CD8-positive, alpha-beta memory T cell (primary cell): Measurements from ENCODE around the gene MAP4K2. TPM values are rescaled to one million over a fixed set of nuclear protein-coding genes. Genes with fewer than 3 reads are reported as not detected.
A peak's percentile ranks its signal among the peaks of the same experiment; 100 is the strongest.

Experiments used
- CTCF ChIA-PET: fragments of 350-600 bp; sonication (Branson Sonifier 250); formaldehyde crosslinking; loops from one replicate; lab custom pipeline; 2021; ENCODE audit warnings: antibody characterized with exemption; lab: Charles Lee
- POLR2A ChIA-PET: fragments of 350-600 bp; sonication (Branson Sonifier 250); formaldehyde crosslinking; loops from one replicate; lab custom pipeline; 2021; ENCODE audit warnings: antibody characterized with exemption; lab: Charles Lee
- DNase-seq, 5 donors: peaks; one replicate each; pipeline versions ENCODE4 v3.0.0 to v3.0.0-alpha.2; 2020 to 2022; ENCODE audit warnings: mixed read lengths in 1 of 5
- H3K27ac ChIP-seq: one replicate; pipeline ENCODE4 v1.7.0; 2013; ENCODE audit warnings: low read depth, mild to moderate bottlenecking, low read length, moderate library complexity
- H3K27me3 ChIP-seq: 2 replicates; pipeline ENCODE4 v1.7.0; 2013; ENCODE audit warnings: low read length, mild to moderate bottlenecking; ENCODE audit not compliant: insufficient read depth, poor library complexity, severe bottlenecking
- H3K36me3 ChIP-seq: 2 replicates; pipeline ENCODE4 v1.7.0; 2013; ENCODE audit warnings: mild to moderate bottlenecking, low read length, moderate library complexity; ENCODE audit not compliant: insufficient read depth
- H3K4me1 ChIP-seq: 2 replicates; pipeline ENCODE4 v1.7.0; 2013; ENCODE audit warnings: mild to moderate bottlenecking, low read length, moderate library complexity; ENCODE audit not compliant: insufficient read depth
- H3K4me3 ChIP-seq: 2 replicates; pipeline ENCODE4 v1.7.0; 2013; ENCODE audit warnings: mild to moderate bottlenecking, low read length
- H3K9me3 ChIP-seq: 2 replicates; pipeline ENCODE4 v1.7.0; 2013; ENCODE audit warnings: mild to moderate bottlenecking, low read length
- H3K27ac Mint-ChIP-seq, 8 donors: one replicate each; pipeline ENCODE4 v1.8.0; 2020 to 2021; ENCODE audit warnings: mixed read lengths in 8 of 8, mild to moderate bottlenecking in 6 of 8, inconsistent platforms in 3 of 8, moderate library complexity in 3 of 8
- H3K27me3 Mint-ChIP-seq, 2 donors: one replicate each; pipeline ENCODE4 v1.8.0; 2020 to 2021; ENCODE audit warnings: mixed read lengths in 2 of 2, mild to moderate bottlenecking in 1 of 2, moderate library complexity in 1 of 2
- H3K36me3 Mint-ChIP-seq, 3 donors: one replicate each; pipeline ENCODE4 v1.8.0; 2020 to 2021; ENCODE audit warnings: mixed read lengths in 3 of 3, inconsistent platforms in 1 of 3, mild to moderate bottlenecking in 1 of 3
- H3K4me1 Mint-ChIP-seq, 3 donors: one replicate each; pipeline ENCODE4 v1.8.0; 2020 to 2021; ENCODE audit warnings: mixed read lengths in 3 of 3, inconsistent platforms in 1 of 3, mild to moderate bottlenecking in 1 of 3
- H3K4me3 Mint-ChIP-seq, 7 donors: one replicate each; pipeline ENCODE4 v1.8.0; 2020 to 2021; ENCODE audit warnings: mixed read lengths in 7 of 7, mild to moderate bottlenecking in 6 of 7, moderate library complexity in 4 of 7, inconsistent platforms in 2 of 7
- H3K9me3 Mint-ChIP-seq, 5 donors: one replicate each; pipeline ENCODE4 v1.8.0; 2020 to 2022; ENCODE audit warnings: mixed read lengths in 5 of 5, mild to moderate bottlenecking in 3 of 5, moderate library complexity in 2 of 5, inconsistent platforms in 1 of 5
- polyA plus RNA-seq: library from polyadenylated mRNA; unstranded; fragments of 300-500 nt; fragmentation: Illumina TruSeq; gene quantifications from one replicate; pipeline ENCODE4 v1.2.3, GENCODE V29; 2021
- total RNA-seq, 2 experiments: library from RNA; stranded (reverse); gene quantifications; one replicate each; pipeline ENCODE4 v1.2.3, GENCODE V29; 2021

MAP4K2 gene
- total and polyA plus RNA-seq, 3 experiments from 2014 or later = 39.0 to 55.3 (median 54.8) TPM

- H3K27me3 ChIP-seq = no peaks in the 10 kb centered on the region
- CTCF ChIA-PET = no interaction called here
- DNase-seq = no peak
- peaks cover 28 to 52% (median 30%) of the 10 kb centered on the region in 3 donors for H3K4me1 Mint-ChIP-seq
- no peak overlapping the region for H3K4me3 ChIP-seq
- peak overlapping the region in 6 of 7 donors; percentile 4 to 60 (median 38) for H3K4me3 Mint-ChIP-seq
- peaks cover 22% of the 10 kb centered on the region for H3K36me3 ChIP-seq
- no peak overlapping the region for H3K27ac ChIP-seq
- H3K4me1 ChIP-seq = peaks cover 39% of the 10 kb centered on the region
- H3K36me3 Mint-ChIP-seq = peaks cover 0 to 60% (median 0%) of the 10 kb centered on the region in 3 donors
- H3K9me3 Mint-ChIP-seq = no peaks in the 10 kb centered on the region
- H3K9me3 ChIP-seq = no peaks in the 10 kb centered on the region
- peaks cover 0 to 4% of the 10 kb centered on the region in 2 donors for H3K27me3 Mint-ChIP-seq
- POLR2A ChIA-PET = interaction anchor here (0.9 kb wide), 1 partner anchor 27 kb away, joined by 4 read pairs; the partner anchor contains the start of gene SF1
- H3K27ac Mint-ChIP-seq = peak overlapping the region in 3 of 8 donors; percentile 39 to 60 (median 42)
Observed at GRCh38 chr11:64805481-64805880, 2.5 kb upstream of the MAP4K2 start.

- H3K9me3 Mint-ChIP-seq = no peaks in the 10 kb centered on the region
Observed at GRCh38 chr11:64804346-64805210, 1.6 kb upstream of the MAP4K2 start.

GRCh38 chr11:64803846-64804345 is 882 bp upstream of the MAP4K2 start:
- Histone ChIP-seq H3K27me3 (no peaks in the 10 kb centered on the region), H3K4me1 (peaks cover 30% of the 10 kb centered on the region), H3K9me3 (no peaks in the 10 kb centered on the region), H3K36me3 (peaks cover 23% of the 10 kb centered on the region), H3K4me3 (peak overlapping the region; percentile 83), H3K27ac (peak overlapping the region; percentile 78)
- POLR2A ChIA-PET = interaction anchor here (0.6 to 4.9 kb wide), 3 partner anchors 25 to 387 kb away, joined by 3 to 46 read pairs (median 4); partner anchors contain the start of gene SF1
- Mint-ChIP-seq H3K9me3 (no peaks in the 10 kb centered on the region), H3K27me3 (peaks cover 0 to 4% of the 10 kb centered on the region in 2 donors), H3K27ac (peak overlapping the region; percentile 80 to 98 (median 96)), H3K4me1 (peaks cover 20 to 44% (median 23%) of the 10 kb centered on the region in 3 donors), H3K36me3 (peaks cover 0 to 62% (median under 1%) of the 10 kb centered on the region in 3 donors), H3K4me3 (peak overlapping the region; percentile 83 to 95 (median 88))
- no peak for DNase-seq
- CTCF ChIA-PET = interaction anchor here (1.0 to 2.2 kb wide), 3 partner anchors 36 to 60 kb away, joined by 3 to 9 read pairs (median 3); partner anchors contain the start of gene RASGRP2

More at GRCh38 chr11:64804346-64805210, 1.6 kb upstream of the MAP4K2 start:
- Mint-ChIP-seq H3K4me1 (peaks cover 24 to 48% (median 28%) of the 10 kb centered on the region in 3 donors), H3K27ac (peak overlapping the region in 6 of 8 donors; percentile 93 to 98 (median 96)), H3K4me3 (peak overlapping the region in 6 of 7 donors; percentile 83 to 95 (median 88)), H3K27me3 (peaks cover 0 to 4% of the 10 kb centered on the region in 2 donors), H3K36me3 (peaks cover 0 to 60% (median 0%) of the 10 kb centered on the region in 3 donors)
- Histone ChIP-seq H3K27me3 (no peaks in the 10 kb centered on the region), H3K4me1 (peaks cover 37% of the 10 kb centered on the region), H3K9me3 (no peaks in the 10 kb centered on the region), H3K4me3 (no peak overlapping the region), H3K36me3 (peaks cover 23% of the 10 kb centered on the region), H3K27ac (no peak overlapping the region)
- ChIA-PET CTCF (interaction anchor here (1.0 to 2.2 kb wide), 3 partner anchors 37 to 60 kb away, joined by 3 to 9 read pairs (median 3); partner anchors contain the start of gene RASGRP2), POLR2A (interaction anchor here (1.1 to 4.9 kb wide), 2 partner anchors 26 to 60 kb away, joined by 4 to 46 read pairs; partner anchors contain the start of gene SF1)
- DNase-seq = no peak

GRCh38 chr11:64802370-64803157 is 450 bp downstream of the MAP4K2 start:
- Mint-ChIP-seq H3K27me3 (peaks cover 0 to 4% of the 10 kb centered on the region in 2 donors), H3K4me3 (peak overlapping the region; percentile 76 to 89 (median 79)), H3K9me3 (no peaks in the 10 kb centered on the region), H3K36me3 (peaks cover 0 to 61% (median 3%) of the 10 kb centered on the region in 3 donors), H3K4me1 (peaks cover 19 to 41% (median 21%) of the 10 kb centered on the region in 3 donors), H3K27ac (peak overlapping the region; percentile 19 to 91 (median 82))
- Histone ChIP-seq H3K27me3 (no peaks in the 10 kb centered on the region), H3K4me3 (peak overlapping the region; percentile 77), H3K4me1 (peaks cover 28% of the 10 kb centered on the region), H3K27ac (peak overlapping the region; percentile 44), H3K36me3 (peaks cover 19% of the 10 kb centered on the region), H3K9me3 (no peaks in the 10 kb centered on the region)
- ChIA-PET POLR2A (interaction anchor here (0.5 to 4.9 kb wide), 11 partner anchors 8 to 1489 kb away, joined by 3 to 46 read pairs (median 4); partner anchors contain the start of genes CDC42BPG, RASGRP2 and SF1), CTCF (interaction anchor here (0.7 to 2.2 kb wide), 8 partner anchors 9 to 92 kb away, joined by 3 to 9 read pairs (median 3); no protein-coding TSS in a partner anchor)
- DNase-seq = peak in 2 of 5 donors; percentile 33 to 40

GRCh38 chr11:64801561-64802369 is 1.2 kb downstream of the MAP4K2 start:
- Mint-ChIP-seq H3K27me3 (peaks cover 0 to 4% of the 10 kb centered on the region in 2 donors), H3K4me3 (peak overlapping the region; percentile 76 to 89 (median 79)), H3K27ac (peak overlapping the region; percentile 72 to 91 (median 83)), H3K4me1 (peaks cover 18 to 38% (median 18%) of the 10 kb centered on the region in 3 donors), H3K36me3 (peaks cover 0 to 55% (median 3%) of the 10 kb centered on the region in 3 donors), H3K9me3 (no peaks in the 10 kb centered on the region)
- Histone ChIP-seq H3K9me3 (no peaks in the 10 kb centered on the region), H3K27ac (peak overlapping the region; percentile 44), H3K27me3 (no peaks in the 10 kb centered on the region), H3K36me3 (peaks cover 11% of the 10 kb centered on the region), H3K4me1 (peaks cover 28% of the 10 kb centered on the region), H3K4me3 (peak overlapping the region; percentile 77)
- CTCF ChIA-PET = interaction anchor here (0.9 to 1.2 kb wide), 5 partner anchors 8 to 48 kb away, joined by 3 to 4 read pairs (median 3); no protein-coding TSS in a partner anchor
- no peak for DNase-seq
- POLR2A ChIA-PET = interaction anchor here (0.5 to 4.9 kb wide), 11 partner anchors 9 to 1916 kb away, joined by 3 to 46 read pairs (median 4); partner anchors contain the start of genes CDC42BPG, RASGRP2 and SF1

- H3K27ac ChIP-seq = no peak overlapping the region
- H3K4me1 ChIP-seq = peaks cover 28% of the 10 kb centered on the region
- Mint-ChIP-seq H3K4me3 (peak overlapping the region in 4 of 7 donors; percentile 18 to 64 (median 28)), H3K36me3 (peaks cover 0 to 56% (median 3%) of the 10 kb centered on the region in 3 donors), H3K9me3 (no peaks in the 10 kb centered on the region), H3K27ac (peak overlapping the region in 7 of 8 donors; percentile 7 to 81 (median 50)), H3K4me1 (peaks cover 14 to 36% (median 15%) of the 10 kb centered on the region in 3 donors), H3K27me3 (peaks cover 0 to 1% of the 10 kb centered on the region in 2 donors)
- H3K27me3 ChIP-seq = no peaks in the 10 kb centered on the region
- CTCF ChIA-PET = interaction anchor here (1.5 kb wide), 1 partner anchor 47 kb away, joined by 5 read pairs; no protein-coding TSS in a partner anchor
- H3K4me3 ChIP-seq = no peak overlapping the region
- peaks cover 10% of the 10 kb centered on the region for H3K36me3 ChIP-seq
- H3K9me3 ChIP-seq = no peaks in the 10 kb centered on the region
- POLR2A ChIA-PET = interaction anchor here (4.9 kb wide), 1 partner anchor 22 kb away, joined by 46 read pairs; the partner anchor contains the start of gene SF1
- no peak for DNase-seq
Observed at GRCh38 chr11:64801158-64801464, 1.9 kb downstream of the MAP4K2 start.
